ENCODE data around the gene MYO10.

DNA sequence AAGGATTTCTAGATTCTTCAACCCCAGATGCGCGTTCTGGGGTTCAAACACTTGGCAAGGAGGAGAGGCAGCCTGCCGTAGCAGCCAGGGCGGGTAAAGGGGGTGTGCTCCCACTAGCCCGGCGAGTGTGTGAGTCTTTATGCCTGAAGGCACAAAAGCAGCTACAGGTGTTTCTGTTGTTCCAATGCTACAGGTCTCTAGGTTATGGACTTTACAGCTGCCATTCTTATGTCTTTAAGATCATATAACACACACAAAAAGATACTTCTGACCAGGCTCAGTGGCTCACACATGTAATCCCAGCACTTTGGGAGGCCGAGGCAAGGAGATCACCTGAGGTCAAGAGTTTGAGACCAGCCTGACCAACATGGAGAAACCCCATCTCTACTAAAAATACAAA is 185.6 kb downstream of the MYO10 start:
- TF ChIP-seq, protein P1, sequence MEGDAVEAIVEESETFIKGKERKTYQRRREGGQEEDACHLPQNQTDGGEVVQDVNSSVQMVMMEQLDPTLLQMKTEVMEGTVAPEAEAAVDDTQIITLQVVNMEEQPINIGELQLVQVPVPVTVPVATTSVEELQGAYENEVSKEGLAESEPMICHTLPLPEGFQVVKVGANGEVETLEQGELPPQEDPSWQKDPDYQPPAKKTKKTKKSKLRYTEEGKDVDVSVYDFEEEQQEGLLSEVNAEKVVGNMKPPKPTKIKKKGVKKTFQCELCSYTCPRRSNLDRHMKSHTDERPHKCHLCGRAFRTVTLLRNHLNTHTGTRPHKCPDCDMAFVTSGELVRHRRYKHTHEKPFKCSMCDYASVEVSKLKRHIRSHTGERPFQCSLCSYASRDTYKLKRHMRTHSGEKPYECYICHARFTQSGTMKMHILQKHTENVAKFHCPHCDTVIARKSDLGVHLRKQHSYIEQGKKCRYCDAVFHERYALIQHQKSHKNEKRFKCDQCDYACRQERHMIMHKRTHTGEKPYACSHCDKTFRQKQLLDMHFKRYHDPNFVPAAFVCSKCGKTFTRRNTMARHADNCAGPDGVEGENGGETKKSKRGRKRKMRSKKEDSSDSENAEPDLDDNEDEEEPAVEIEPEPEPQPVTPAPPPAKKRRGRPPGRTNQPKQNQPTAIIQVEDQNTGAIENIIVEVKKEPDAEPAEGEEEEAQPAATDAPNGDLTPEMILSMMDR (IDR thresholded peaks at IDR 0.05) = no peak
- TF ChIP-seq POLR2A (IDR thresholded peaks at IDR 0.05) = no peak
- TF ChIP-seq POLR2AphosphoS5 (IDR thresholded peaks at IDR 0.05) = no peak

Data from breast epithelium (tissue), 3 donors.